ENCODE measurements around the gene TMEM175. TPM values are rescaled to one million over a fixed set of nuclear protein-coding genes. Genes with fewer than 3 reads are reported as not detected.

Gene TMEM175
- total and polyA plus RNA-seq, 2 of the 13 experiments (the other 11 are each of a cell fraction or from before 2014, with no cell fraction given): 5.1 to 9.9 TPM

DNA sequence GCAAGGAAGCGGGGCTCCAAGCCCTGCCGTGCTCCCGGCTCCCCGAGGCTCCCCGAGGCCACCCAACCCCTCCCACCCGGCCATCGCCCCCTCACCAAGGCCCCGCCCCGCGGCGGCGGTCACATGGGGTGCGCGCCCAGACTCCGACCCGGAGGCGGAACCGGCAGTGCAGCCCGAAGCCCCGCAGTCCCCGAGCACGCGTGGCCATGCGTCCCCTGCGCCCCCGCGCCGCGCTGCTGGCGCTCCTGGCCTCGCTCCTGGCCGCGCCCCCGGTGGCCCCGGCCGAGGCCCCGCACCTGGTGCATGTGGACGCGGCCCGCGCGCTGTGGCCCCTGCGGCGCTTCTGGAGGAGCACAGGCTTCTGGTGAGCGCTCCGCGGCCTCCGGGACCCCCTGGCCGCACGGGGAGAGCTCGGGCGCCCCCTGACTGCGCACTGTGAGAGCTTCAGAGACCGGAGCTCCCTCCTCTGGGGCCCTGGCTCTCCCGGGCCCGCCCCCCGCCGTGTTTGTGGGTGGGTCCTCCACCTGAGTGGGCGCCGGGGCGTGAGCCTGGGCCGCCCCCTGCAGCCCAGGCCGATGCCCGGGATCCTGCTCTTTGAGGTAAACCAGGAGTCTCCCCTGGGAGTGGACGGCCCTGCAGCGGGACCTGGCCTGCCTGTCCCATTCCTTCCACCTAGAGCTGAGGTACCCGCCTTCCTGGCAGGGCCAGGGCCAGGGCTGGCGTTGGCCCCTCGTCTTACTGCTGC lies 54.8 kb downstream of the TMEM175 start, which contains the start of gene IDUA (continued):
- TF ChIP-seq ZNF3 (CRISPR knock-in tag; IDR thresholded peaks at IDR 0.05): no peak
- TF ChIP-seq MYC (CRISPR knock-in tag; IDR thresholded peaks at IDR 0.05; ENCODE audit: borderline replicate concordance): peak; percentile 31
- no peak for TF ChIP-seq TBL1XR1 (IDR thresholded peaks at IDR 0.05; ENCODE audit: borderline replicate concordance, low read length, partially characterized antibody)
- TF ChIP-seq ZNF333 (CRISPR knock-in tag; IDR thresholded peaks at IDR 0.05; ENCODE audit: borderline replicate concordance): peak; percentile 49; the same call in 1 of the 2 replicates
- TF ChIP-seq, protein P1, sequence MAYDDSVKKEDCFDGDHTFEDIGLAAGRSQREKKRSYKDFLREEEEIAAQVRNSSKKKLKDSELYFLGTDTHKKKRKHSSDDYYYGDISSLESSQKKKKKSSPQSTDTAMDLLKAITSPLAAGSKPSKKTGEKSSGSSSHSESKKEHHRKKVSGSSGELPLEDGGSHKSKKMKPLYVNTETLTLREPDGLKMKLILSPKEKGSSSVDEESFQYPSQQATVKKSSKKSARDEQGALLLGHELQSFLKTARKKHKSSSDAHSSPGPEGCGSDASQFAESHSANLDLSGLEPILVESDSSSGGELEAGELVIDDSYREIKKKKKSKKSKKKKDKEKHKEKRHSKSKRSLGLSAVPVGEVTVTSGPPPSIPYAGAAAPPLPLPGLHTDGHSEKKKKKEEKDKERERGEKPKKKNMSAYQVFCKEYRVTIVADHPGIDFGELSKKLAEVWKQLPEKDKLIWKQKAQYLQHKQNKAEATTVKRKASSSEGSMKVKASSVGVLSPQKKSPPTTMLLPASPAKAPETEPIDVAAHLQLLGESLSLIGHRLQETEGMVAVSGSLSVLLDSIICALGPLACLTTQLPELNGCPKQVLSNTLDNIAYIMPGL (CRISPR knock-in tag; IDR thresholded peaks at IDR 0.05; ENCODE audit: borderline replicate concordance in 1 of 2, low read depth in 1 of 2): peak; percentile 72 to 73; a peak in 3 of 4 replicates
- peak; percentile 69; the same call in 1 of the 2 replicates for TF ChIP-seq ZNF766 (CRISPR knock-in tag; IDR thresholded peaks at IDR 0.05; ENCODE audit: borderline replicate concordance)
- TF ChIP-seq, protein P2, sequence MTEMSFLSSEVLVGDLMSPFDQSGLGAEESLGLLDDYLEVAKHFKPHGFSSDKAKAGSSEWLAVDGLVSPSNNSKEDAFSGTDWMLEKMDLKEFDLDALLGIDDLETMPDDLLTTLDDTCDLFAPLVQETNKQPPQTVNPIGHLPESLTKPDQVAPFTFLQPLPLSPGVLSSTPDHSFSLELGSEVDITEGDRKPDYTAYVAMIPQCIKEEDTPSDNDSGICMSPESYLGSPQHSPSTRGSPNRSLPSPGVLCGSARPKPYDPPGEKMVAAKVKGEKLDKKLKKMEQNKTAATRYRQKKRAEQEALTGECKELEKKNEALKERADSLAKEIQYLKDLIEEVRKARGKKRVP (CRISPR knock-in tag; IDR thresholded peaks at IDR 0.05): no peak
- TF ChIP-seq ZNF570 (CRISPR knock-in tag; IDR thresholded peaks at IDR 0.05; ENCODE audit: borderline replicate concordance): no peak
- TF ChIP-seq ZNF883 (CRISPR knock-in tag; IDR thresholded peaks at IDR 0.05; ENCODE audit: not compliant biosample characterization): no peak
- TF ChIP-seq SP4 (CRISPR knock-in tag; IDR thresholded peaks at IDR 0.05): peak; percentile 66
- no peak for TF ChIP-seq KLF12 (CRISPR knock-in tag; IDR thresholded peaks at IDR 0.05; ENCODE audit: borderline replicate concordance)
- peak; percentile 72 for TF ChIP-seq ZFX (CRISPR knock-in tag; IDR thresholded peaks at IDR 0.05; ENCODE audit: low read depth)
- TF ChIP-seq, protein P3, sequence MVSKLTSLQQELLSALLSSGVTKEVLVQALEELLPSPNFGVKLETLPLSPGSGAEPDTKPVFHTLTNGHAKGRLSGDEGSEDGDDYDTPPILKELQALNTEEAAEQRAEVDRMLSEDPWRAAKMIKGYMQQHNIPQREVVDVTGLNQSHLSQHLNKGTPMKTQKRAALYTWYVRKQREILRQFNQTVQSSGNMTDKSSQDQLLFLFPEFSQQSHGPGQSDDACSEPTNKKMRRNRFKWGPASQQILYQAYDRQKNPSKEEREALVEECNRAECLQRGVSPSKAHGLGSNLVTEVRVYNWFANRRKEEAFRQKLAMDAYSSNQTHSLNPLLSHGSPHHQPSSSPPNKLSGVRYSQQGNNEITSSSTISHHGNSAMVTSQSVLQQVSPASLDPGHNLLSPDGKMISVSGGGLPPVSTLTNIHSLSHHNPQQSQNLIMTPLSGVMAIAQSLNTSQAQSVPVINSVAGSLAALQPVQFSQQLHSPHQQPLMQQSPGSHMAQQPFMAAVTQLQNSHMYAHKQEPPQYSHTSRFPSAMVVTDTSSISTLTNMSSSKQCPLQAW (CRISPR knock-in tag; IDR thresholded peaks at IDR 0.05): peak; percentile 70; the same call in 1 of the 2 replicates
- TF ChIP-seq PAF1 (CRISPR knock-in tag; IDR thresholded peaks at IDR 0.05): peak; percentile 37; the same call in 1 of the 2 replicates
- TF ChIP-seq, protein P4, sequence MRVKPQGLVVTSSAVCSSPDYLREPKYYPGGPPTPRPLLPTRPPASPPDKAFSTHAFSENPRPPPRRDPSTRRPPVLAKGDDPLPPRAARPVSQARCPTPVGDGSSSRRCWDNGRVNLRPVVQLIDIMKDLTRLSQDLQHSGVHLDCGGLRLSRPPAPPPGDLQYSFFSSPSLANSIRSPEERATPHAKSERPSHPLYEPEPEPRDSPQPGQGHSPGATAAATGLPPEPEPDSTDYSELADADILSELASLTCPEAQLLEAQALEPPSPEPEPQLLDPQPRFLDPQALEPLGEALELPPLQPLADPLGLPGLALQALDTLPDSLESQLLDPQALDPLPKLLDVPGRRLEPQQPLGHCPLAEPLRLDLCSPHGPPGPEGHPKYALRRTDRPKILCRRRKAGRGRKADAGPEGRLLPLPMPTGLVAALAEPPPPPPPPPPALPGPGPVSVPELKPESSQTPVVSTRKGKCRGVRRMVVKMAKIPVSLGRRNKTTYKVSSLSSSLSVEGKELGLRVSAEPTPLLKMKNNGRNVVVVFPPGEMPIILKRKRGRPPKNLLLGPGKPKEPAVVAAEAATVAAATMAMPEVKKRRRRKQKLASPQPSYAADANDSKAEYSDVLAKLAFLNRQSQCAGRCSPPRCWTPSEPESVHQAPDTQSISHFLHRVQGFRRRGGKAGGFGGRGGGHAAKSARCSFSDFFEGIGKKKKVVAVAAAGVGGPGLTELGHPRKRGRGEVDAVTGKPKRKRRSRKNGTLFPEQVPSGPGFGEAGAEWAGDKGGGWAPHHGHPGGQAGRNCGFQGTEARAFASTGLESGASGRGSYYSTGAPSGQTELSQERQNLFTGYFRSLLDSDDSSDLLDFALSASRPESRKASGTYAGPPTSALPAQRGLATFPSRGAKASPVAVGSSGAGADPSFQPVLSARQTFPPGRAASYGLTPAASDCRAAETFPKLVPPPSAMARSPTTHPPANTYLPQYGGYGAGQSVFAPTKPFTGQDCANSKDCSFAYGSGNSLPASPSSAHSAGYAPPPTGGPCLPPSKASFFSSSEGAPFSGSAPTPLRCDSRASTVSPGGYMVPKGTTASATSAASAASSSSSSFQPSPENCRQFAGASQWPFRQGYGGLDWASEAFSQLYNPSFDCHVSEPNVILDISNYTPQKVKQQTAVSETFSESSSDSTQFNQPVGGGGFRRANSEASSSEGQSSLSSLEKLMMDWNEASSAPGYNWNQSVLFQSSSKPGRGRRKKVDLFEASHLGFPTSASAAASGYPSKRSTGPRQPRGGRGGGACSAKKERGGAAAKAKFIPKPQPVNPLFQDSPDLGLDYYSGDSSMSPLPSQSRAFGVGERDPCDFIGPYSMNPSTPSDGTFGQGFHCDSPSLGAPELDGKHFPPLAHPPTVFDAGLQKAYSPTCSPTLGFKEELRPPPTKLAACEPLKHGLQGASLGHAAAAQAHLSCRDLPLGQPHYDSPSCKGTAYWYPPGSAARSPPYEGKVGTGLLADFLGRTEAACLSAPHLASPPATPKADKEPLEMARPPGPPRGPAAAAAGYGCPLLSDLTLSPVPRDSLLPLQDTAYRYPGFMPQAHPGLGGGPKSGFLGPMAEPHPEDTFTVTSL (CRISPR knock-in tag; IDR thresholded peaks at IDR 0.05; ENCODE audit: borderline replicate concordance): 0 out of 2 replicates have a peak, but pooled peaks have one; percentile 43

Data from HepG2 (cell line).